Measurements from ENCODE around the gene DARS1.

DNA sequence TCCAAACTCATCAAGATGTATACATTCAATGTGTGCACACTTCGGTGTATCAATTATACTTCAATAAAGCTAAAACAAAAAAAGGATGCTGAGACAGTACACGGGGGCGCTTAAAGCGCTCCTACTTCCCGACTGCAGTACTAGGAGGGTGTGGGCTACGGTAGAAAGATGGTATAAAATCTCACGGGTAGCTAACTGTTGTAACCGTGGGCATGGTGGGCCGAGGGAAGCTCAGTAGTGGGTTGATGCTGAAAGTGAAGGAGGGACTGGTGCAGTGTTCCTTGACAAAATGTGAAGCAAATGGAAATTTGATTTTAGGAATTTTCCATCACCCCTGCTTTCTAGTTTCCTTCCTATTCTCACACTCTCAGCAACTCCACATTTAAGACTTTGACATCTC lies 42.6 kb upstream of the DARS1 start:
- TF ChIP-seq CTCF (IDR thresholded peaks at IDR 0.05): no peak
- no peak for TF ChIP-seq POLR2A (IDR thresholded peaks at IDR 0.05)
- TF ChIP-seq POLR2AphosphoS5 (IDR thresholded peaks at IDR 0.05; ENCODE audit: insufficient read depth in 1 of 2, low read depth in 1 of 2): no peak

Data from vagina (tissue), 2 donors.